GM12872 (cell line): ENCODE measurements around the gene L3HYPDH.

Experiments
- CTCF ChIP-seq: IDR thresholded peaks from 3 replicates; pipeline ENCODE4 v1.5.1; 2011; ENCODE audit warnings: low read depth, mild to moderate bottlenecking, low read length, moderate library complexity; ENCODE audit not compliant: insufficient read depth

The L3HYPDH gene

GRCh38 chr14:59424341-59425071, 59.7 kb downstream of the L3HYPDH start:
- no peak for TF ChIP-seq CTCF
